ENCODE measurements around the gene BPGM.

DNA sequence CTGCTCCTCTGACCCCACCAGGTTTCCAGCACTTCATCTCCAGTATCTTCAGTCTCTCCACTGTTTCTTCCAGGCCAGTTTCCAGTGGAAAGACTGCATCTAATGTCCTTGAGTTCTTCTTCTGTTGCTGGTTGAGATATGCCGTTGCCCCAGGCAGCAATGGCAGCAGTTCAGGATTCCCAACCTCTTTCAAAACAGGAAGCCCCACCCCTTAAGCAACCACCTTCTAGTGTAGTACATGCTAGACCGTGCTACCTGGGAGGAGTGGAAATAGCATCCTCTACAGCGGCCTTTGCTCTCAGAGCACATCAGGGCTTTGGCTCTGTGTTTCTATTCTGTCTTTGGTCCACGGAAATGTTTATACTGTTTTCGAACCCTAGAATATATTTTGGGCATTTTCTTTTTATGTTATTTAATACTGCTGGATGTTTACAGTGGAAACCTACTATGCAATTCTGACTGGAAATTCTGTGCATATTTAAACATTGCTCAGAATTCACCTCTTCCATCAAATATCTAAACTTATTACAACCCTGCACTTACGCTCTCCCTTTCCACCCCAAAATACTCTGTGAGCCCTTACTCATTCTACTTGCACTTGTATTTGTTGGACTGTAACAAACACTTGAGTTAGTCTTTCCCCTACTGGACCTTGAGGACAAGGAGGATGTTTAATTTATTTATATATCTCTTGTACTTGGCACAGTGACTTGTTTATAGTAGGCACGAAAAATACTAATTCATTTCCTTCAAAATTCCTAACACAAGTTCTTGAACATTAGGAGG, 8.5 kb upstream of the BPGM start:
- TF ChIP-seq, protein P1, sequence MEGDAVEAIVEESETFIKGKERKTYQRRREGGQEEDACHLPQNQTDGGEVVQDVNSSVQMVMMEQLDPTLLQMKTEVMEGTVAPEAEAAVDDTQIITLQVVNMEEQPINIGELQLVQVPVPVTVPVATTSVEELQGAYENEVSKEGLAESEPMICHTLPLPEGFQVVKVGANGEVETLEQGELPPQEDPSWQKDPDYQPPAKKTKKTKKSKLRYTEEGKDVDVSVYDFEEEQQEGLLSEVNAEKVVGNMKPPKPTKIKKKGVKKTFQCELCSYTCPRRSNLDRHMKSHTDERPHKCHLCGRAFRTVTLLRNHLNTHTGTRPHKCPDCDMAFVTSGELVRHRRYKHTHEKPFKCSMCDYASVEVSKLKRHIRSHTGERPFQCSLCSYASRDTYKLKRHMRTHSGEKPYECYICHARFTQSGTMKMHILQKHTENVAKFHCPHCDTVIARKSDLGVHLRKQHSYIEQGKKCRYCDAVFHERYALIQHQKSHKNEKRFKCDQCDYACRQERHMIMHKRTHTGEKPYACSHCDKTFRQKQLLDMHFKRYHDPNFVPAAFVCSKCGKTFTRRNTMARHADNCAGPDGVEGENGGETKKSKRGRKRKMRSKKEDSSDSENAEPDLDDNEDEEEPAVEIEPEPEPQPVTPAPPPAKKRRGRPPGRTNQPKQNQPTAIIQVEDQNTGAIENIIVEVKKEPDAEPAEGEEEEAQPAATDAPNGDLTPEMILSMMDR (IDR thresholded peaks at IDR 0.05; ENCODE audit: insufficient read depth, low read depth, low read length): no peak
- no peak for TF ChIP-seq EZH2 (IDR thresholded peaks at IDR 0.05; ENCODE audit: insufficient read depth, low read length)
